ENCODE results near the gene NCKAP5. TPM values are rescaled to one million over a fixed set of nuclear protein-coding genes. Genes with fewer than 3 reads are reported as not detected.

The NCKAP5 gene
- total and polyA plus RNA-seq, 9 donors, result 0.80 to 2.7 (median 2.2) TPM

DNA sequence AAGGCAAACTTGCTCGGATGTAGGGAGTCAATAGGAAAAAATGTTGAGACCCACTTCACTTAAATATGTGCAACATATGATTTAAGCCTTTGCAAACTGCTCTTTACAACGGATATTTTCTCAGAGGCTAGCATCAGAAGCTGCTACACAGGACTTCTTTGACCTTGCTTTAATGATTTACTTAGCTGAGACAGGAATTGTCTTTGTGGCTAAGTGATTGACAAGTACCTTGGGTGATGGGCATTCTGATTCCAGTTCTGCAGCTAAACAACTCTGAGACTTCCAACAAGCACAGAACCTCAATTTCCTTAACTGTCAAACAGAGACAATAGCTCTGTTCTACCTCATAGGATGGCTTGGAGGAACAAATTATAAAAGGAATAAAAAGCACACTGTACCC is 150.2 kb downstream of the NCKAP5 start:
- TF ChIP-seq POLR2A (IDR thresholded peaks at IDR 0.05), result no peak
- TF ChIP-seq, protein P1, sequence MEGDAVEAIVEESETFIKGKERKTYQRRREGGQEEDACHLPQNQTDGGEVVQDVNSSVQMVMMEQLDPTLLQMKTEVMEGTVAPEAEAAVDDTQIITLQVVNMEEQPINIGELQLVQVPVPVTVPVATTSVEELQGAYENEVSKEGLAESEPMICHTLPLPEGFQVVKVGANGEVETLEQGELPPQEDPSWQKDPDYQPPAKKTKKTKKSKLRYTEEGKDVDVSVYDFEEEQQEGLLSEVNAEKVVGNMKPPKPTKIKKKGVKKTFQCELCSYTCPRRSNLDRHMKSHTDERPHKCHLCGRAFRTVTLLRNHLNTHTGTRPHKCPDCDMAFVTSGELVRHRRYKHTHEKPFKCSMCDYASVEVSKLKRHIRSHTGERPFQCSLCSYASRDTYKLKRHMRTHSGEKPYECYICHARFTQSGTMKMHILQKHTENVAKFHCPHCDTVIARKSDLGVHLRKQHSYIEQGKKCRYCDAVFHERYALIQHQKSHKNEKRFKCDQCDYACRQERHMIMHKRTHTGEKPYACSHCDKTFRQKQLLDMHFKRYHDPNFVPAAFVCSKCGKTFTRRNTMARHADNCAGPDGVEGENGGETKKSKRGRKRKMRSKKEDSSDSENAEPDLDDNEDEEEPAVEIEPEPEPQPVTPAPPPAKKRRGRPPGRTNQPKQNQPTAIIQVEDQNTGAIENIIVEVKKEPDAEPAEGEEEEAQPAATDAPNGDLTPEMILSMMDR (IDR thresholded peaks at IDR 0.05), result no peak
- TF ChIP-seq EP300 (IDR thresholded peaks at IDR 0.05), result no peak
- no peak overlapping the region for H3K4me3 ChIP-seq
- H3K4me1 ChIP-seq (ENCODE audit: insufficient read depth), result peaks cover 5% of the 10 kb centered on the region
- 75 to 80% (median 76%) methylated on average over 2 of the region's 2 CpGs for WGBS, 3 donors
- H3K36me3 ChIP-seq, result no peaks in the 10 kb centered on the region
- DNase-seq, result no peak
- intact Hi-C loops (cut with DNase I), result no loop called here
- H3K27me3 ChIP-seq, result no peaks in the 10 kb centered on the region
- no peaks in the 10 kb centered on the region for H3K9me3 ChIP-seq
- no peak overlapping the region for H3K27ac ChIP-seq

DNA sequence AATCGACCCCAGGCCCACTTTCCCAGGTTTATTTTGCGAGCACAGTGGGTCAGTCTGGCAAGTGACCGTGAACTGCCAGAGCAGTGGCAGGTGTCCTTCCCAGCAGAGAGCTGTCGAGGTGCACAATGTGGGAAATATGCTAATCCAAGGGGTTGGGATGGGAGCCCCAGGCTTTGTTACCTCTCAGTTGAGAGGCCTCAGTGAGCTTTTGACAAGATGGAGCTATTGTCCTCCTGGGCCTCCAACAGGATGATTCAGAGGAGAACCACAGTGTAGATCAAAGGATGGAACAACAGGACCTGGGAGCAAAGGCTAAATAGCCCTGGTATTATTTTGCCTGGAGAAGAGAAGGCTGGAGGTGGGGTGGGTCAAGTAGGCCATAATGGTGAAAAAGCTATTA is 150.8 kb downstream of the NCKAP5 start:
- no peak overlapping the region for H3K27ac ChIP-seq

DNA sequence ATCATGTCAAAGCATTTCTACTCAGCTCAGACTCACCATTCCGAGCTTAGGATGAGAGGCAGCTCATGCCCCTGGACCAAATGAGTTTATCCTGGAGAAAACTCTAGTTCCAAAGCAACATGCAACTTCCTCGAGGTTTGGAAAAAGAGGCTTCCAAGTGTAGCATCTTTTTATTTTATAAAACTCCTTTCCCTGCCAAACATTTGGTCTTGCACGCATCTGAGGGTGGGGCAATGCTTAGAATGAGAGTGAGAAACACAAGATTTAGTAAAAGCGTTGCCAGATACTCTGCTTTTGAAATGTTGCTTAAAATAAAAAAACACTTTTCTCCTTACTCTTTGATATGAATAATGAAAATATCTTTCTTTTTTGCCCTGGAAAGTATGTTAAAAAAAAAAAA is 151.5 kb downstream of the NCKAP5 start:
- Histone ChIP-seq H3K4me3 (no peak overlapping the region), H3K27me3 (no peaks in the 10 kb centered on the region), H3K27ac (no peak overlapping the region), H3K36me3 (no peaks in the 10 kb centered on the region), H3K9me3 (no peaks in the 10 kb centered on the region), H3K4me1 (ENCODE audit: insufficient read depth) (peaks cover 5% of the 10 kb centered on the region)
- DNase-seq, result no peak
- 16 to 21% (median 18%) methylated on average over 4 of the region's 4 CpGs for WGBS, 3 donors
- intact Hi-C loops (cut with DNase I), result no loop called here
- TF ChIP-seq, protein P1 (IDR thresholded peaks at IDR 0.05), result no peak
- TF ChIP-seq EP300 (IDR thresholded peaks at IDR 0.05), result no peak

More for the DNA sequence above, 150.8 kb downstream of the NCKAP5 start:
- WGBS, 3 donors, result 88 to 90% (median 88%) methylated on average over 4 of the region's 4 CpGs
- Histone ChIP-seq H3K4me1 (ENCODE audit: insufficient read depth) (peaks cover 5% of the 10 kb centered on the region), H3K9me3 (no peaks in the 10 kb centered on the region), H3K4me3 (no peak overlapping the region), H3K27me3 (no peaks in the 10 kb centered on the region), H3K36me3 (no peaks in the 10 kb centered on the region)
- DNase-seq, result no peak
- intact Hi-C loops (cut with DNase I), result no loop called here
- TF ChIP-seq EP300 (IDR thresholded peaks at IDR 0.05) (no peak), POLR2A (IDR thresholded peaks at IDR 0.05) (no peak)
- TF ChIP-seq, protein P1 (IDR thresholded peaks at IDR 0.05), result no peak

DNA sequence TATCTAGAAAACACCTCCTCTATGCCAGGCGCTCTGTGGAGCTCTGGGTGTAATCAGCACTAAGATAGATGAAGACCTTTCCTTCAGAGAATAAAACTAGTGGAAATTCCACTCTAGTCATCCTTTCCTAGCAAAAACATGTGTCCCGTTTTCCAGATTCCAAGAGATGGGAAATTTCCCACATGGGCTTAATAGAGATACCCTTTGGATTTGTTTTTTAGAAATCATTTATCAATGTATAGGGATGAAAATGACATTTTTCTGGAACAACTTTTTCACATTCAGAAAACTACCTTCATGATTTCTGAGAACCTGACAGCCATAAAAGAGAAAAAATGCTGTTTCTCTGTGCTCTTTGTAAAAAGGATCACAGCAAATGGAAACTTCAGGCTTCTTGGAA is 152.1 kb downstream of the NCKAP5 start:
- Histone ChIP-seq H3K27me3 (no peaks in the 10 kb centered on the region), H3K36me3 (no peaks in the 10 kb centered on the region), H3K9me3 (no peaks in the 10 kb centered on the region), H3K4me3 (no peak overlapping the region), H3K27ac (no peak overlapping the region), H3K4me1 (ENCODE audit: insufficient read depth) (peaks cover 5% of the 10 kb centered on the region)
- no peak for DNase-seq
- 61 to 84% (median 65%) methylated on average over 2 of the region's 2 CpGs for WGBS, 3 donors
- intact Hi-C loops (cut with DNase I), result no loop called here
- TF ChIP-seq EP300 (IDR thresholded peaks at IDR 0.05) (no peak), POLR2A (IDR thresholded peaks at IDR 0.05) (no peak)
- TF ChIP-seq, protein P1 (IDR thresholded peaks at IDR 0.05), result no peak

Data from ovary (tissue), 9 donors.